ENCODE measurements around the gene EOMES. TPM values are rescaled to one million over a fixed set of nuclear protein-coding genes. Genes with fewer than 3 reads are reported as not detected.

EOMES gene
- total and polyA plus RNA-seq, 2 of the 8 experiments (the other 6 are each of a cell fraction or from before 2014, with no cell fraction given) = 0.09 to 0.47 TPM

DNA sequence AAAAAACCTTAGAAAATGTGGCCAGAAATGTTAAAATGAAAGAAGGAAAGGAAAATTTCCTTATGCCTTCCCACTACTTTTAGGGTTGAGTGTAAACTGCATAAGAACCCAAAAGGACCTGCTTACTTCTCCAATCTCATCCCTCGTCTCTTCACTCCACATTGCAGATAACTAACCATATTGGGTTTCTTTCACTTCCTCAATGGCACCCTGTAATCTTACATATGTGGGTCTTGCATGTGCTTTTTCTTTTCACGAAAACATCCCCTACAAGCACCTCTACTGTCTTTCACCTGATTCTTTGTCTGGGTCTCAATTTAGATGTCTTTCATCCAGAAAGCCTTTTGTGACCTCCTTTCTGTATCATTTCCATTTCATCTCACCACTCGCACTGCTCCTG lies 23.1 kb downstream of the EOMES start:
- Histone ChIP-seq H4K8ac (ENCODE audit: extremely low read depth, insufficient read depth, low read length) (no peak overlapping the region), H3K27me3 (replicated peaks in 1 of 4; ENCODE audit: control insufficient read depth in 3 of 4, extremely low read depth in 1 of 4, insufficient read depth in 3 of 4, low read length in 3 of 4) (no peaks in the 10 kb centered on the region), H2BK5ac (ENCODE audit: low read depth, low read length) (no peak overlapping the region), H3K4me1 (replicated peaks in 1 of 4; ENCODE audit: control insufficient read depth in 3 of 4, insufficient read depth in 4 of 4, low read length in 3 of 4) (no peaks in the 10 kb centered on the region), H3K4me2 (ENCODE audit: insufficient read depth in 1 of 2, low read depth in 2 of 2, low read length in 2 of 2) (no peak overlapping the region), H2AFZ (ENCODE audit: low read length) (no peak overlapping the region), H3K23me2 (ENCODE audit: low read depth, low read length) (no peaks in the 10 kb centered on the region), H4K91ac (replicated peaks; ENCODE audit: insufficient read length, low read length) (no peak overlapping the region), H2AK5ac (ENCODE audit: low read depth, low read length) (no peak overlapping the region), H3K56ac (replicated peaks; ENCODE audit: insufficient read length, low read depth, low read length) (no peak overlapping the region), H3K9ac (replicated peaks in 1 of 4; ENCODE audit: extremely low read depth in 1 of 4, low read depth in 3 of 4, low read length in 3 of 4) (no peak overlapping the region), H3K9me3 (ENCODE audit: insufficient read depth in 2 of 2, low read depth in 1 of 2, low read length in 1 of 2) (no peaks in the 10 kb centered on the region), H3K23ac (ENCODE audit: insufficient read length) (no peak overlapping the region), H3K4me3 (ENCODE audit: extremely low read depth in 1 of 4, insufficient read depth in 2 of 4, low read depth in 3 of 4, low read length in 4 of 4) (no peak overlapping the region), H3K14ac (ENCODE audit: insufficient read length) (no peak overlapping the region), H3K79me2 (ENCODE audit: control insufficient read depth in 1 of 2, insufficient read depth in 2 of 2, low read length in 2 of 2) (no peaks in the 10 kb centered on the region), H3K79me1 (ENCODE audit: low read depth, low read length) (no peaks in the 10 kb centered on the region), H2BK15ac (ENCODE audit: low read length) (no peak overlapping the region), H4K5ac (ENCODE audit: insufficient read length, low read depth, low read length) (no peak overlapping the region), H2BK20ac (ENCODE audit: low read length) (no peak overlapping the region), H3K36me3 (ENCODE audit: control insufficient read depth in 2 of 4, insufficient read depth in 4 of 4, low read length in 3 of 4) (no peaks in the 10 kb centered on the region), H3K4ac (replicated peaks; ENCODE audit: insufficient read length, low read depth, low read length) (no peak overlapping the region), H2BK12ac (ENCODE audit: low read depth, low read length) (no peak overlapping the region), H3K18ac (ENCODE audit: extremely low read depth, low read length) (no peak overlapping the region), H2BK120ac (replicated peaks; ENCODE audit: low read depth, low read length) (no peak overlapping the region), H3K27ac (ENCODE audit: low read depth, low read length) (no peak overlapping the region), H4K20me1 (replicated peaks in 1 of 2; ENCODE audit: control insufficient read depth in 1 of 2, insufficient read depth in 2 of 2, low read length in 2 of 2) (no peaks in the 10 kb centered on the region)
- FAIRE-seq (no peak), DNase-seq (ENCODE audit: low read depth in 1 of 2, low spot score in 2 of 2) (no peak)
- no peak for TF ChIP-seq POU5F1 (IDR thresholded peaks at IDR 0.05; ENCODE audit: low read depth, low read length)
- WGBS, 2 experiments (ENCODE audit: extremely low coverage in 1 of 2, insufficient coverage in 1 of 2, insufficient read length in 1 of 2, insufficient replicate concordance in 2 of 2, low coverage in 1 of 2, low lambda C conversion rate in 2 of 2, missing lambda C conversion rate in 1 of 2) = 85 to 100% methylated on average over 1 to 3 of the region's 3 CpGs
- ChIA-PET POLR2A (ENCODE audit: partially characterized antibody) (no interaction called here), CTCF (ENCODE audit: partially characterized antibody) (no interaction called here)

All from H1 (cell line).